GM12864 (cell line): ENCODE measurements around the gene ZNF497.
A peak's percentile ranks its signal among the peaks of the same experiment; 100 is the strongest.

Source experiments
- DNase-seq: peaks from one replicate; pipeline ENCODE4 v3.0.0-alpha.2; 2011; ENCODE audit warnings: low read depth
- H3K4me3 ChIP-seq: 2 replicates; pipeline ENCODE4 v1.5.1; 2011; ENCODE audit warnings: mild to moderate bottlenecking, low read depth, low read length, control low read depth
- CTCF ChIP-seq: IDR thresholded peaks from 2 replicates; pipeline ENCODE4 v1.5.1; 2011; ENCODE audit warnings: low read depth, mild to moderate bottlenecking, moderate library complexity, low read length, control low read depth, inconsistent platforms; ENCODE audit errors: missing control alignments

ZNF497 gene

GRCh38 chr19:58307736-58308135, 54.8 kb downstream of the ZNF497 start:
- DNase-seq: no peak
- no peak for TF ChIP-seq CTCF
- no peak overlapping the region for H3K4me3 ChIP-seq

- peak overlapping the region; percentile 65 for H3K4me3 ChIP-seq
- DNase-seq: no peak
- TF ChIP-seq CTCF: no peak
Measured at GRCh38 chr19:58305932-58306323, 56.6 kb downstream of the ZNF497 start.

GRCh38 chr19:58305065-58305931, 57.3 kb downstream of the ZNF497 start, which contains the start of gene ERVK3-1:
TSS of gene ERVK3-1 (plus strand) at chr19:58305377. CDS start at chr19:58312169, 6,792 bp downstream.
- no peak for TF ChIP-seq CTCF
- H3K4me3 ChIP-seq: peak within 1 kb of the TSS; percentile 65
- peak; percentile 96 for DNase-seq

- H3K4me3 ChIP-seq: peak overlapping the region; percentile 65
- no peak for TF ChIP-seq CTCF
- DNase-seq: no peak
Measured at GRCh38 chr19:58304748-58305064, 57.8 kb downstream of the ZNF497 start.
